ENCODE measurements around the gene SIAE. TPM values are rescaled to one million over a fixed set of nuclear protein-coding genes. Genes with fewer than 3 reads are reported as not detected.
"Not testable (repeated sequence)": the region's sequence is repeated elsewhere in the genome, so short reads cannot be mapped to it uniquely, and the experiment has no call there.

Gene SIAE
- total and polyA plus RNA-seq, 8 donors: 13.3 to 71.5 (median 16.2) TPM

GRCh38 chr11:124612045-124612444 lies 61.5 kb downstream of the SIAE start:
- no peaks in the 10 kb centered on the region for H3K36me3 ChIP-seq
- peaks cover 0 to 12% of the 10 kb centered on the region in 2 donors for H3K27me3 ChIP-seq
- TF ChIP-seq CTCF (IDR thresholded peaks at IDR 0.05): no peak
- ATAC-seq (peak; percentile 51), DNase-seq (no peak)
- intact Hi-C loops (cut with DNase I): no loop called here
- no peaks in the 10 kb centered on the region for H3K9me3 ChIP-seq
- H3K4me1 ChIP-seq: no peaks in the 10 kb centered on the region
- no peak overlapping the region for H3K4me3 ChIP-seq
- no peak overlapping the region for H3K27ac ChIP-seq

GRCh38 chr11:124611064-124611463 lies 62.5 kb downstream of the SIAE start, which contains the start of gene PANX3:
TSS of gene PANX3 (plus strand) at chr11:124611428. CDS start at chr11:124611557, 129 bp downstream.
- Histone ChIP-seq H3K4me1 (no peaks in the 10 kb centered on the region), H3K27me3 (peaks cover 0 to 12% of the 10 kb centered on the region in 2 donors), H3K9me3 (no peaks in the 10 kb centered on the region), H3K27ac (no peak within 1 kb of the TSS), H3K4me3 (no peak within 1 kb of the TSS), H3K36me3 (no peaks in the 10 kb centered on the region)
- intact Hi-C loops (cut with DNase I): no loop called here
- no peak for TF ChIP-seq CTCF (IDR thresholded peaks at IDR 0.05)
- ATAC-seq (no peak), DNase-seq (no peak)

- peaks cover 0 to 12% of the 10 kb centered on the region in 2 donors for H3K27me3 ChIP-seq
- no peak for DNase-seq
- ATAC-seq: peak; percentile 59
- no peak overlapping the region for H3K27ac ChIP-seq
- H3K4me3 ChIP-seq: no peak overlapping the region
- H3K36me3 ChIP-seq: no peaks in the 10 kb centered on the region
- TF ChIP-seq CTCF (IDR thresholded peaks at IDR 0.05): no peak
- intact Hi-C loops (cut with DNase I): no loop called here
- no peaks in the 10 kb centered on the region for H3K9me3 ChIP-seq
- H3K4me1 ChIP-seq: no peaks in the 10 kb centered on the region
Observed at GRCh38 chr11:124610295-124610694, 63.2 kb downstream of the SIAE start.

- Histone ChIP-seq H3K27me3 (no peaks in the 10 kb centered on the region), H3K27ac (no peak overlapping the region), H3K36me3 (no peaks in the 10 kb centered on the region), H3K9me3 (no peaks in the 10 kb centered on the region), H3K4me1 (no peaks in the 10 kb centered on the region), H3K4me3 (no peak overlapping the region)
- ATAC-seq (no peak), DNase-seq (no peak)
- TF ChIP-seq CTCF (IDR thresholded peaks at IDR 0.05): no peak
- intact Hi-C loops (cut with DNase I): no loop called here
Observed at GRCh38 chr11:124608147-124608546, 65.4 kb downstream of the SIAE start.

- DNase-seq (no peak), ATAC-seq (peak; percentile 66)
- TF ChIP-seq CTCF (IDR thresholded peaks at IDR 0.05): no peak
- intact Hi-C loops (cut with DNase I): no loop called here
- Histone ChIP-seq H3K27me3 (no peaks in the 10 kb centered on the region), H3K27ac (no peak overlapping the region), H3K36me3 (no peaks in the 10 kb centered on the region), H3K4me1 (no peaks in the 10 kb centered on the region), H3K4me3 (no peak overlapping the region), H3K9me3 (no peaks in the 10 kb centered on the region)
Observed at GRCh38 chr11:124605719-124606118, 67.8 kb downstream of the SIAE start.

- H3K36me3 ChIP-seq; H3K4me3 ChIP-seq; H3K27me3 ChIP-seq; H3K4me1 ChIP-seq; H3K27ac ChIP-seq; ATAC-seq; intact Hi-C loops (cut with DNase I); DNase-seq; H3K9me3 ChIP-seq: not testable (repeated sequence)
Observed at GRCh38 chr11:124602723-124603122, 70.8 kb downstream of the SIAE start.

Data from left lung (tissue), 10 donors.